PC-3 (cell line): ENCODE data around the gene FCHO1.

Source experiments
- CTCF ChIP-seq: fragments of 300-600 bp; sonication (generic); conservative IDR thresholded peaks from 2 replicates; pipeline ENCODE4 v1.5.1; 2017; ENCODE audit warnings: antibody characterized with exemption, low read depth, mild to moderate bottlenecking, low read length
- EZH2 ChIP-seq: fragments of 300-600 bp; sonication (generic); IDR thresholded peaks from one replicate; pipeline ENCODE4 v1.6.1; 2017; ENCODE audit warnings: antibody characterized with exemption, mild to moderate bottlenecking, low read length; ENCODE audit not compliant: unreplicated experiment
- EZH2phosphoT487 ChIP-seq: fragments of 300-600 bp; sonication (generic); IDR thresholded peaks from 2 replicates; pipeline ENCODE4 v1.6.1; 2018; ENCODE audit warnings: mild to moderate bottlenecking, antibody characterized with exemption, low read length, borderline replicate concordance

GRCh38 chr19:17755977-17756670, 4.8 kb downstream of the FCHO1 start:
- no peak for TF ChIP-seq CTCF
- TF ChIP-seq EZH2phosphoT487: no peak
- no peak for TF ChIP-seq EZH2
